GM18505 (cell line): ENCODE results near the gene C12orf42.

ENCODE experiments used
- ATAC-seq: cut with Tn5 transposase; IDR thresholded peaks from one replicate; pipeline ENCODE4 v1.9.1; 2021; ENCODE audit not compliant: unreplicated experiment
- POLR2A ChIP-seq: IDR thresholded peaks from 4 replicates; pipeline ENCODE4 v1.6.1; 2011; ENCODE audit warnings: borderline replicate concordance; ENCODE audit not compliant: insufficient read depth, insufficient read length; ENCODE audit errors: extremely low read depth

C12orf42 gene

GRCh38 chr12:103495469-103496456 is at the start of gene C12orf42:
Gene C12orf42 (minus strand): TSS chr12:103495968. CDS start chr12:103478426, 17,542 bp downstream.
- peak; percentile 75 for ATAC-seq
- no peak for TF ChIP-seq POLR2A

GRCh38 chr12:103542078-103542477 is 46.3 kb upstream of the C12orf42 start:
- ATAC-seq = no peak
- TF ChIP-seq POLR2A = no peak

- TF ChIP-seq POLR2A = no peak
- no peak for ATAC-seq
These were observed 44.6 kb upstream of the C12orf42 start for GRCh38 chr12:103540319-103540718.

- no peak for ATAC-seq
- TF ChIP-seq POLR2A = no peak
These were observed 42.6 kb upstream of the C12orf42 start for GRCh38 chr12:103538397-103538796.

GRCh38 chr12:103530307-103531066 is 34.7 kb upstream of the C12orf42 start:
- TF ChIP-seq POLR2A = no peak
- ATAC-seq = no peak

- no peak for ATAC-seq
These were observed 33.5 kb upstream of the C12orf42 start for GRCh38 chr12:103529306-103529705.

GRCh38 chr12:103524238-103524875 is 28.6 kb upstream of the C12orf42 start:
- TF ChIP-seq POLR2A = no peak
- ATAC-seq = no peak

More at GRCh38 chr12:103529306-103529705, 33.5 kb upstream of the C12orf42 start:
- no peak for TF ChIP-seq POLR2A

GRCh38 chr12:103523771-103524170 is 28.0 kb upstream of the C12orf42 start:
- no peak for TF ChIP-seq POLR2A
- ATAC-seq = no peak

GRCh38 chr12:103520686-103521215 is 25.0 kb upstream of the C12orf42 start:
- TF ChIP-seq POLR2A = no peak
- ATAC-seq = no peak

- ATAC-seq = no peak
- no peak for TF ChIP-seq POLR2A
These were observed 23.9 kb upstream of the C12orf42 start for GRCh38 chr12:103519632-103520031.

- no peak for ATAC-seq
- no peak for TF ChIP-seq POLR2A
These were observed 23.1 kb upstream of the C12orf42 start for GRCh38 chr12:103518899-103519298.

- ATAC-seq = no peak
- TF ChIP-seq POLR2A = no peak
These were observed 21.4 kb upstream of the C12orf42 start for GRCh38 chr12:103517161-103517560.

GRCh38 chr12:103515341-103515740 is 19.6 kb upstream of the C12orf42 start:
- no peak for ATAC-seq
- TF ChIP-seq POLR2A = no peak
